GM12864 (cell line): ENCODE measurements around the gene TARBP1.

Source experiments
- DNase-seq: peaks from one replicate; pipeline ENCODE4 v3.0.0-alpha.2; 2011; ENCODE audit warnings: low read depth
- H3K4me3 ChIP-seq: 2 replicates; pipeline ENCODE4 v1.5.1; 2011; ENCODE audit warnings: mild to moderate bottlenecking, low read depth, low read length, control low read depth
- TF ChIP-seq, protein P1 (sequence below): IDR thresholded peaks from 2 replicates; pipeline ENCODE4 v1.5.1; 2011; ENCODE audit warnings: low read depth, mild to moderate bottlenecking, moderate library complexity, low read length, control low read depth, inconsistent platforms; ENCODE audit errors: missing control alignments

TARBP1 gene

DNA sequence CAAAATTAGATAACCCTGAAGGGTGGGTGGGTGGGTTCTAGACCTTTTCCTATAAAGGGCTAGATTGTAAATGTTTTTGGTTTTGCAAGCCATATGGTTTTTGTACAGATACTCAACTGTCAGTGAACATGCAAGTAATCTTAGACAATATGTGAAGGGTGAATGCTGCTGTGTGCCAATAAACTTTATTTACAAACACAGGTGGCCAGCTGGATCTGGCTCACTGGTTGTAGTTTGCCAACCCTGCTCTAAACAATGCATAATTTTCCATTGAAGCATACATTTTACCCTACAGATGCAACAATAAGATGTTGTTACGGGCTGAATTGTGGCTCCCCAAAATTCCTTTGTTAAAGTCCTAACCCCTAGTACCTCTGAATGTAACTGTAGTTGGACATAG is 18.6 kb upstream of the TARBP1 start:
- no peak for DNase-seq
- no peak overlapping the region for H3K4me3 ChIP-seq
- TF ChIP-seq, protein P1, sequence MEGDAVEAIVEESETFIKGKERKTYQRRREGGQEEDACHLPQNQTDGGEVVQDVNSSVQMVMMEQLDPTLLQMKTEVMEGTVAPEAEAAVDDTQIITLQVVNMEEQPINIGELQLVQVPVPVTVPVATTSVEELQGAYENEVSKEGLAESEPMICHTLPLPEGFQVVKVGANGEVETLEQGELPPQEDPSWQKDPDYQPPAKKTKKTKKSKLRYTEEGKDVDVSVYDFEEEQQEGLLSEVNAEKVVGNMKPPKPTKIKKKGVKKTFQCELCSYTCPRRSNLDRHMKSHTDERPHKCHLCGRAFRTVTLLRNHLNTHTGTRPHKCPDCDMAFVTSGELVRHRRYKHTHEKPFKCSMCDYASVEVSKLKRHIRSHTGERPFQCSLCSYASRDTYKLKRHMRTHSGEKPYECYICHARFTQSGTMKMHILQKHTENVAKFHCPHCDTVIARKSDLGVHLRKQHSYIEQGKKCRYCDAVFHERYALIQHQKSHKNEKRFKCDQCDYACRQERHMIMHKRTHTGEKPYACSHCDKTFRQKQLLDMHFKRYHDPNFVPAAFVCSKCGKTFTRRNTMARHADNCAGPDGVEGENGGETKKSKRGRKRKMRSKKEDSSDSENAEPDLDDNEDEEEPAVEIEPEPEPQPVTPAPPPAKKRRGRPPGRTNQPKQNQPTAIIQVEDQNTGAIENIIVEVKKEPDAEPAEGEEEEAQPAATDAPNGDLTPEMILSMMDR, result no peak

- TF ChIP-seq, protein P1, result no peak
- no peak overlapping the region for H3K4me3 ChIP-seq
- peak; percentile 68 for DNase-seq
Measured at GRCh38 chr1:234495231-234495990, 16.4 kb upstream of the TARBP1 start.

- TF ChIP-seq, protein P1, result no peak
- H3K4me3 ChIP-seq, result no peak overlapping the region
- DNase-seq, result no peak
Measured at GRCh38 chr1:234494049-234494448, 15.1 kb upstream of the TARBP1 start.

DNA sequence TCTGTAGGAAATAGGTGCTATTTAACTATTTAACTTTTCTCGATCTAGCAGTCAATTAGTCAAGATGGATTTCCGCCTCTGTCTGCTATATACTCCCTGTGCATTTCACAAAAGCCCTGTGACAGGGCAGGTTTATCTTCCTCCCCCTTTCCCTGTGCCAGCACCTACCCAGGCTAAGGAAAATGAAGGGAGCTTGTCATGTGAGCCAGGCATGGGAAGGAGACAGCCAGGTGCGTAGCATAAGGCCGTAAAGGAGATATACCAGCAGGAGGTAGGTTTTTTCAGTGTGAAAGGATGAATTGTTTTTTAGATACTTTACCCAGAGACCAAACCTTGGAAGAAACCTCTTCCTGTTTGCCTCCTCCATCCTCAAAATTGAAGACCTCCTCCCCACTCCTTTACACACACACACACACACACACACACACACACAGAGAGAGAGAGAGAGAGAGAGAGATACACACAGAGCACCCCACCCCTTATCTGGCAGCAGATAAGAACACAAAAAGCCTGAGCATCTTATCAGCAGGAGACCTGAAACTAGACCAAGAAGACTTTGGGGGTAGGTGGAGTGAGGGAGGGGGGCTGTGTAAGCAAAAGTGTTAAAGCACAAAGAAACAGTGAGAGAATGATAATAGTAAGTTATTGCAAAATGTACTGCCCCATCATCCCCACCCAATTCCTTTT is 12.0 kb upstream of the TARBP1 start:
- TF ChIP-seq, protein P1, result no peak
- H3K4me3 ChIP-seq, result no peak overlapping the region
- no peak for DNase-seq

DNA sequence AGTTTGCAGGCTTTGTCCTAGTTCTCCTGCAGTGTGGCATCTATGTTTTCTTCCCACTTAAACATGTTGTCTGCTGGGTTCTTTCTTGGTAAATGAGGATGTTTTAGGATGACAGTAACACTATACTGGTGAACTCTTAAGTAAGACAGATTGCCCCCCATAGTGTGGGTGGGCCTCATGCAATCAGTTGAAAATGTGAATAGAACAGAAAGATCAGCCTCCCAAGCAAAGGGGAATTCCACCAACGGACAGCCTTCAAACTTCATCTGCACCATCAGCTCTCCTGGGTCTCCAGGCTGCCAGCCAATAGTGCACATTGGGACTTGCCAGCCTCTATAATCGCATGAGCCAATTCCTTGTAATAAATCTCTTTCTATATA is 10.7 kb upstream of the TARBP1 start:
- TF ChIP-seq, protein P1, result no peak
- no peak overlapping the region for H3K4me3 ChIP-seq
- no peak for DNase-seq

- DNase-seq, result no peak
- H3K4me3 ChIP-seq, result no peak overlapping the region
- TF ChIP-seq, protein P1, result no peak
Measured at GRCh38 chr1:234489007-234489697, 10.2 kb upstream of the TARBP1 start.
